M059J (cell line): Measurements from ENCODE around the gene SFXN5. TPM values are rescaled to one million over a fixed set of nuclear protein-coding genes. Genes with fewer than 3 reads are reported as not detected.

Experiments used
- DNase-seq: peaks from one replicate; pipeline ENCODE4 v3.0.0-alpha.2; 2012; ENCODE audit warnings: low read depth
- total RNA-seq: library from RNA; depleted of rRNA; stranded (reverse); fragments of >200 nt; shearing (Covaris generic); gene quantifications from 2 replicates; pipeline ENCODE4 v1.2.3, GENCODE V29; 2014

The SFXN5 gene
- total RNA-seq, 1 experiment from 2014 or later = 17.3 TPM

DNA sequence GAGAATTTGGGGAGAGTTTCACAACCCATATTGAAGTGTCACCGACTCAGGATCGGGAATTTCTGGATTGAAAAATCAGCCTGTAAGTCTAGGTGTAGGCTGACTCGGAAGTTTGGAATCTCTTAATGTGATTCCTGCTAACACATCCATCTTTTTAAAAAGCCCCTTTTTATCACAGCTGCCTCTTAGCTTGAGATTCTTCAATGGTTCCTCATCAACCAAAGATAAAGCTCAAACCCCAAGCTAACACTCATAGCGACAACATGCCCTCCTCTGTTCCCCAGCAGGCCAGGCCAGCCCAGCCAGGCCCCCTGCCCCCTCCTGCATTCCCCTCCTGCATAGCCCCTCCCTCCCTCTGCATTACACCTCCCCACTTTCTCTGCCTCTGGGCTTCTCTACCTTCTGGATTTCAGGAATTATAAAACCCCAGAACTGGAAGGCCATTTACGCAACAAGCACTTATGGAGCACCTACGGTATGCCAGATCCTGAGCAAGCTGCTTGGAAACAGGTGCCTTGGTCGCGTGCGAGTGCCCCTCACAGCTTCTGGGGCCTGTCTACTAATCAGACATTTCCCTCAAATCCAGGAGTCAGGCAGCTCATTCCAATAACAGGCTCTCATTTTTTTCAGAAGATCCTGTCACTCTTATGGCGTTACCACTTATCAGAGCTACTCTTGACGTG, 90.8 kb downstream of the SFXN5 start:
- peak; percentile 51 for DNase-seq

DNA sequence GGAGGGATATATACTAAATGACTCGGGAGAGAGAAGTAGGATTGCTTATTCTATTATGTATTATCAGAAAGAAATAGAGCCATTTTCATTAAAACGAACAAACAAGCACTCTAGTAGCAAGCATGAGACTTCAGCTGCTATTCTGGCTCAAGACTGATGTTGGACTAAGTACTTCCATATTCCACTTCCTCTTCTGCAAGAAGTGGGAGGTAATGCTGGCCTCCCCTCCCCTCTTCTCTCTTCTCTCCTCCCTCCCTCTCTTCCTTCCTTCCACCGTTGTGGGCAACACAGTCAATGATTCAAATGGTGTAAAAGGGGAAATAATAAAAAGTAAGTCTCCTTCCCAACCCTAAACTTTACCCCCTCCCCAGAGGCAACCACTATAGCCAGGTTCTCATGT, 91.6 kb downstream of the SFXN5 start:
- DNase-seq = no peak

- DNase-seq = no peak
Observed at GRCh38 chr2:72975017-72975416, 96.5 kb downstream of the SFXN5 start.

DNA sequence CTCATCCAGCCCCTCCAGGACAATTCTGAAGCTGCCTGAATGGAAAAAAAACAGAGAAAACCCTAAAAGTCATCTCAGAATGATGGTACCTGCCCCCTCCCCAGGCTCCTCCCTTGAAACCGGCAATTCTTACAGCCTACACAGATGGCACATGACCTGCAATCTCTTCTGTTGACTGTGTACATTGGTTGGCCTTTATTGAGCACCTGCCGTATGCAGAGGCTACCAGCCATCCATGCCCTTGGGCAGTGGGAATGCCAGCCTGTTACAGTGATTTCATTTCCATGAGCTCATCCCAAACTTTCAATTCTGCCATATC, 97.1 kb downstream of the SFXN5 start:
- no peak for DNase-seq

DNA sequence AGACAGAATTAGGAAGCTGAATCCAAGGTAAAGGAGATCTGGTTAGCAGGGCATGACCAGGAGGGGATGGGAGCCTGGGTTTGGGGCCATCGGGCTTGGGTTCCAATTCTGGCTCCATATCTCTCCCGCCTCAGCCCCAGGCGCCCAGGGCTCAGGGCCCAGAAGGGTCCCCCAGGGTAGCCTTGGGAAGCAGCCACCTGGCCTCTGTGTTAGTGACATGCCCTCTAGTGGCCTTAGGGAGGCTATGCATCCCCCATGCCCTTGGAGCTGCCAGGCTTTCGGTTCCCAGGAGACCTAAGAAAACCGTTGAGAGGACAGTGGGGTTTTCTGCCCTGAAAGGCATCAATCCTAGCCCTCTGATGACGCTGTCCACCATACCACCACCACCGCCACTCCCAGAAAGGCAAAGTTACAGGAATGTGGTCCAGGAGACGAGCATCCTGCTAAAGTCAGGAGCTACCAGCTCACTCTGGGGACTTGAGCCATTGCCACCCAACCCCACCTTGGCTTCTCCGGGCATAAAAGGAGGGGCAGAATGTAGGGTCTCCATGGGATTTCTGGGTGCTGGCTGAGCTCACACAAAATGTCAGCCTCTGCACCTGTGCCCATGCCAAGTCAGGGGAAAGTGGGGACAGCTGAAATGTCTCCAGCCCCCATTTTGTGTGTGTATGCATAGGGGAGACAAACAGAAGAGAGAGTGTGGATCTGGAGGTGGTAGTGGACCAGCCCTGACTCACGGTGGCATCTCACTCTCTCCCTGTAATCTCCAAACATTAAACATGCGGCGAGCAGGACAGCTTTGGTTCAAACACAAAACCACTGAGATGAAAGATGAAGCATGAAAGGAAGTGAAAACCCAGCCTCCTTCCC, 97.7 kb downstream of the SFXN5 start:
- DNase-seq = peak; percentile 41

DNA sequence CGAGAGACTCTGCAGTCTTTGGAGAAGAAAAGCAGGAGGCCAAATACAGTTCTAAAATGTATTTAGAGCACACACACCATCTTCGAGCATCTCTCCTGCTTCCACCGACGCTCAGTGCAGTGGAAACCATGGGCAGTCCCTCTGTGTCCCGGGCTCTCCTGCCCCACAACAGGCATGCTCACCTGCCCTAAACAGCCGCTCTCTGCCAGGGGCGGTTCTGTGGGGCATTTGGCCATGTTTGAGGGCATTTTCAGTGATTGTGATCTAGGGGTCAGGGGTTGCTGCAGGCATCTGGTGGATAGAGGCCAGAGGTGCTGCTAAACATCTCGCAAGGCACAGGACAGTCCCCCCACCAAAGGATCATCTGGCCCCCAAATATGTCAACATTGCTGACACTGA, 98.4 kb downstream of the SFXN5 start:
- no peak for DNase-seq

DNA sequence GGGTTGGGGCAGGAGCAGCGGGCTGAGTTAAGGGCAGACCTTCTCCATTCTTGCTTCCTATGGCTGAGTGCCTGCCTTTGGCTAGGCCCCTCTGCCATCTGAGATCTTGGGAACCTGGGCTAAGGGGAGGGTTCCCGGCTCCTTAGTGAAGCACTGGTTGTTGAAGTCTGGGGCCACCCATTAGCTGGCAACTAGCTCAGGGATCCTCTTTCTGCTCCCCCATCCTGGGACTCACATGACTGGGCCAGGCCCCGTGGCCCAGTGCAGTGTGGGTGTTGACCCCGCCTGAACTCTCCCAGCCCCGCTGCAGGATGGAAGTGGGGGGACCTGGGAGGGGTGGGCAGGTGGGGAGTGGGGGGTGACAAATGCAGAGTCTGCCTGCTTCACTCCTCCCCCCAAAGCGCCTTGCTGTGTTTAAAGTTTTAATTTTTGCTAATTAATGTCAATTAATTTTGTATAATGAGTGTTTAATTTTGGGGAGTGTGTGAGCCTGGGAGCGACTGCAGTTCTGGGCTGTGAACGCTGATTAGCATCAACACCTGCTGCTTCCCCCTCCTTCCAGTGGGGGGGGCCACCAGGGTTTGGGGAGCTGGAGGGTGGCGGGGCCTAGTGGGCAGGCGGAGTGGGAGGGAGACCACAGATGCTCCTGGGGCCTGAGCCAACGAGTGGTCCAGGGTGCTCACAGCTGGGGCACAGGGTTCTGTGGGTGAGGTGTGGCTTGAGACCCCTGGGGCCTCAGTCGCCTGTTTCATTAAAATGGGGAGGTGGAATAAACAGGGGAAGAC, 99.0 kb downstream of the SFXN5 start:
- no peak for DNase-seq

- no peak for DNase-seq
Observed at GRCh38 chr2:72971036-72971435, 100.5 kb downstream of the SFXN5 start.

DNA sequence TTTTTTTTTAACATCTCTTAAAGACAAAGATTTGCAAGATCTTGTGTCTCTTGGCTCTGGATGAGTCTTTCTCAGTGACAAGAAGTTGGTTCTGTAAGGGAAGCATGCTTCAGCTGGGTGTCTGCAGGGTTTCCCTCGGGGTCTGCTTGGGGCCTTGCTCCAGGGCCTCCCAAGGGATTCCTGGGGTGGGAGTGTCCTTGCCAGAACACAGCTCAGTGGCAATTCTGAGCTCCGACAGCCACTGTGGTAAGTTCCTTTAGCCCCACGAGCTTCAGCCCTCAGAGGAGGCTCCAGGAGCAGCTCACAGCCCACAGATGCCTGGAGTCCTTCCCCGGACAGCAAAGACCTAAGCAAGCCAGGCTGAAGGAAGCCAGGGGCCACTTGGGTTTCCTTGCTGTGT, 101.8 kb downstream of the SFXN5 start:
- no peak for DNase-seq

DNA sequence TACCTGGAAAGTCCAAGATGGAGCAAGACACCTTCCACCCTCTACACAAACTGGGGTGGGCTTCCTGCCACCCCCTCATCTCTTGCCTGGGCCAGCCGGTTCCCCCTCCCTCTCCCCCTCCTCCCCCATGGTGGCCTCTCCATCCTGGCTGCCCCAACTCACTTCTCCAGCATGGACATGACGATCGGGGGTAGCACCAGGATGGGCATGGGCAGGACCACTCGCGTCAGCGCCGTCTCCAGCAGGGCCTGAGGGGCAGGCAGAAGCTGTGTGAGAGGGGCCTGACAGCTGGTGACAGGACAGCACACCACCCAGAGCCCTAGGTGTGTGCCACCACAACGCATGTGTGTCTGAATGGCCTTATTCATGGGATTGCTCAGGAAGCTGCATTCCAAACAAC, 103.2 kb downstream of the SFXN5 start:
- no peak for DNase-seq

- no peak for DNase-seq
Observed at GRCh38 chr2:72965770-72966450, 105.6 kb downstream of the SFXN5 start.

- no peak for DNase-seq
Observed at GRCh38 chr2:72965016-72965415, 106.5 kb downstream of the SFXN5 start.

- no peak for DNase-seq
Observed at GRCh38 chr2:72964146-72964525, 107.4 kb downstream of the SFXN5 start.

- no peak for DNase-seq
Observed at GRCh38 chr2:72963423-72964145, 107.9 kb downstream of the SFXN5 start.

GRCh38 chr2:72962911-72963310, 108.6 kb downstream of the SFXN5 start:
- no peak for DNase-seq

GRCh38 chr2:72961853-72962468, 109.6 kb downstream of the SFXN5 start:
- no peak for DNase-seq

GRCh38 chr2:72961036-72961720, 110.3 kb downstream of the SFXN5 start:
- no peak for DNase-seq

GRCh38 chr2:72959995-72960981, 111.2 kb downstream of the SFXN5 start:
- no peak for DNase-seq

GRCh38 chr2:72959554-72959953, 112.0 kb downstream of the SFXN5 start:
- no peak for DNase-seq
